ENCODE measurements around the gene ARRDC3.

The ARRDC3 gene

GRCh38 chr5:91384671-91385430 lies 1.7 kb upstream of the ARRDC3 start:
- peak; percentile 91 for DNase-seq

GRCh38 chr5:91383956-91384300 lies 811 bp upstream of the ARRDC3 start:
- DNase-seq: peak; percentile 19

- DNase-seq: peak; percentile 56
Observed at GRCh38 chr5:91382530-91383026, 539 bp downstream of the ARRDC3 start.

- DNase-seq: peak; percentile 87
Observed at GRCh38 chr5:91381774-91382359, 1.2 kb downstream of the ARRDC3 start.

- no peak for DNase-seq
Observed at GRCh38 chr5:91381239-91381773, 1.8 kb downstream of the ARRDC3 start.

GRCh38 chr5:91380491-91381238 lies 2.5 kb downstream of the ARRDC3 start:
- DNase-seq: peak; percentile 98

GRCh38 chr5:91379914-91380490 lies 3.1 kb downstream of the ARRDC3 start:
- peak; percentile 96 for DNase-seq

- no peak for DNase-seq
Observed at GRCh38 chr5:91379246-91379913, 3.7 kb downstream of the ARRDC3 start.

- no peak for DNase-seq
Observed at GRCh38 chr5:91378752-91379211, 4.3 kb downstream of the ARRDC3 start.

- no peak for DNase-seq
Observed at GRCh38 chr5:91374893-91375520, 8.1 kb downstream of the ARRDC3 start.

GRCh38 chr5:91373600-91373999 lies 9.5 kb downstream of the ARRDC3 start:
- no peak for DNase-seq

- no peak for DNase-seq
Observed at GRCh38 chr5:91373006-91373405, 10.1 kb downstream of the ARRDC3 start.

- no peak for DNase-seq
Observed at GRCh38 chr5:91369480-91369879, 13.6 kb downstream of the ARRDC3 start.

- no peak for DNase-seq
Observed at GRCh38 chr5:91367908-91368648, 15.0 kb downstream of the ARRDC3 start.

- DNase-seq: no peak
Observed at GRCh38 chr5:91367344-91367743, 15.8 kb downstream of the ARRDC3 start.

- no peak for DNase-seq
Observed at GRCh38 chr5:91366551-91366950, 16.6 kb downstream of the ARRDC3 start.

- no peak for DNase-seq
Observed at GRCh38 chr5:91365498-91365897, 17.6 kb downstream of the ARRDC3 start.

- no peak for DNase-seq
Observed at GRCh38 chr5:91362935-91363334, 20.2 kb downstream of the ARRDC3 start.

GRCh38 chr5:91361790-91362189 lies 21.3 kb downstream of the ARRDC3 start:
- no peak for DNase-seq

- peak; percentile 61 for DNase-seq
Observed at GRCh38 chr5:91361055-91361701, 21.9 kb downstream of the ARRDC3 start.

All from activated CD4-positive, alpha-beta T cell treated with anti-CD3 and anti-CD28 coated beads, Interleukin-2, amount 50 U/mL, for 16 hours (primary cell).